Posterior cingulate gyrus (tissue), 11 donors: ENCODE data around the gene GRID1.

Experiments
- DNase-seq, 10 donors: peaks; one replicate each; pipeline versions ENCODE4 v3.0.0 to v3.0.0-alpha.2; 2020 to 2021; ENCODE audit warnings: mixed read lengths in 3 of 10
- intact Hi-C: fragments of 100-400 bp; cut with DNase I; formaldehyde crosslinking; loops from one replicate; pipeline ENCODE4 v1.15.1; 2023

GRID1 gene

DNA sequence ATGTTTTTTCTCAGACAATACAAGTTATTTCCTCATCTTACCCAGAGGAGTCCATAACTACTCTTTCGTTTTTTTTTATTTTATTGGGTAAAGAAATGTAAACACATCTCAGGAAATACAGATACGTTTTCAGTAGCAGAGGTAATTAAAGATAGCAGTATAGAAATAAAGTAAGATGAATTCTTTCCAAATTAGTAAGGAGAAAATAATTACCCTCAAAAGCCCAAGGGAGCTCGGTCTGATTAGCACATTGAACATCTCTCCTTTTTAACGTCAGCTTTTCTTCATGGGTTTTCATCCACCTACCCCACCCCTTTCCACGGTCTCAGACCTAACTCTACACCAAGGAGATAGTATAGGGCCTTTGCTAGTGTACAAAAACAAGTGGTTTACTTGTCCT is 294.2 kb downstream of the GRID1 start:
- intact Hi-C loops, result no loop called here
- DNase-seq, result no peak

DNA sequence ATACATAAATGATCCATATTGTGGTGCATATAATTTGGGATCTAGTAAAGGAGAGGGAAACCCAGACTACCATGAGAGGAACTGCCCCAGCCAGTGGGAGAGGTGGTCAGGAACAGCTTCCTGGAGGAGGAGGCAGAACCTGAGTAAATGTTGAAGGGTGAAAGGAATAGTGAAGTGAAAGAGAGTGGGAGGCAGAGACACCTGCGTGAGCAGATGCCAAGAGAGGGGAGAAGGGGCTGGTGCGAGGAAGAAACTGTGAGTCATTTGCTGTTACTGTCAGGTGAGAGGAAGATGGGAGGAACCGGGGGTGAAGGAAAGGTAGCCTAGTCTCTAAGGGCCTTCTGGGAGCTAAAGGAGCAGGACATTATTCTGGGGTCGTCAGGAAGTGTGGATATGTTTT is 294.8 kb downstream of the GRID1 start:
- DNase-seq, result no peak
- intact Hi-C loops, result no loop called here

DNA sequence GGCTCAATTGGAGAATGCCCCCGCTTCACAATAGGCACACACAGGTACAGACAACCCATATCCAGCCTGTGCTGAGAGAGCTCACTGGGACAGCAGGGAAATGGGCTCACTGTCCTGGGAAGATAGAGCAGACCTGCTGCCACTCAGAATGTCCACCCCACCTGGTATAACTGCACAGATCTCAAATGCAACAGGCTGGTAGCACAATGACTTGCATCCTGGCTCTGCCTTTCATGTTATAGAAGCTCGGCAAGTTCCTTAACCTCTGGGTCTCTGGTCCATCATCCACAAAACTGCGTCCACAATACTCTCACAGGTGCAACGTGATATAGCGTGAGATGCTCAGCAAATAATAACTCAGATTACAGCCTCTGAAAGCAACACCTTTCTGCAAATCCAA is 295.4 kb downstream of the GRID1 start:
- DNase-seq, result no peak
- intact Hi-C loops, result no loop called here

DNA sequence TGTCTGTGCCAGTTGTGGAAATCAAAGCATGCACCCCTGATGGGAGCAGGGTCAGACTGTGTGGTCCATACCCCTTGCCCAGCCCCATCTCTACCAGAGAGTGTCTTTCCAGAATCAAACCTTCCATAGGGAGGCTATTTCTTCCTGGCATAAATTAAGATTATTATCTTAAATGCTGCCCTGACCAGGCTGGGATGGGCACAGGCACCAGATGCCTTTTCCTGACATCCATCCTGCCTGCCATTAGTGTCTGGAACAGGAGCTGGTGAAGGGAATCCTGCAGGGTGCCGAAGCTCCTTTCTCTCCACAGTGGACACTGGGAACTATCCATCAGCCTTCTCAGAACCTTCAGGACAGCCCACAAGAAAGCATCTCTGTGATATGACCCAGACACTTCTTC is 296.3 kb downstream of the GRID1 start:
- intact Hi-C loops, result no loop called here

DNA sequence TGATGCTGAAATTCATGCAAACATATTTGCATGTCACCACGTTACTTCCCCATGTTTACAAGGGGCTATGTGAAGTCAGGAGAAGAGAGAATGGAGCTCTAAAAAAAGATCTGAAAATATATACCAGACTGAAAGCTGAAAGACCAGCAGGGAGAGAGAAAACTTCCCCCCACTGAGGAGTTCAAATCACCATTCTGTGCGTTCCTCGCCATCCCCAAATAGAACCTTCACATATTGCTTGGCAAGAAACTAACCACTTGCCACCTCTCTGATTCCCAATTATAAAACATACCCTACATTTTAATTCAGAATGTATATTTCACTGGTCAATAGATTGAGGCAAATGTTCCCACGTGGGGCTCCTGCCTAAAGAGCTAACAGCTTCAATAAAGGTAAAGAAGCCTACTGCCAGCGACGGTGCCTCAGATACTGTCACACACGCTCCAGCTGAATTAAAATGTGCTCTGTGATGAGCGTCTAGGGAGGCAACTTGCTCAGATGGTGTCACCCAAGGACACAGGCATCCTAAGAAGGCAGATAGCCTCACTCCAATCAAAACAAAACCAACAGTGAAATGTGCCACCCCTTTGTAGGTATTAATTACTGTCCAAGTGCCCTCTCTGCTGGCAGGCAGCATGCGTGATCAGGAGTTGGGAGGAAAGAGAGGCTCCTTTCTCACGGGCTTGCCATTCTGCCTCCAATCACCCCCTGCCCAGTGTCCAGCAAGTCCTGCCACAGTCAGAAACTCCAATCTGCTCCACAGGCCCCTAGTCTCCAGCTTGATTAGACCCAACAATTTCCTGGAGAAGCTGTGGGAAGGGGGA is 298.2 kb downstream of the GRID1 start:
- no peak for DNase-seq
- intact Hi-C loops, result no loop called here

More for the DNA sequence above, 296.3 kb downstream of the GRID1 start:
- DNase-seq, result no peak

DNA sequence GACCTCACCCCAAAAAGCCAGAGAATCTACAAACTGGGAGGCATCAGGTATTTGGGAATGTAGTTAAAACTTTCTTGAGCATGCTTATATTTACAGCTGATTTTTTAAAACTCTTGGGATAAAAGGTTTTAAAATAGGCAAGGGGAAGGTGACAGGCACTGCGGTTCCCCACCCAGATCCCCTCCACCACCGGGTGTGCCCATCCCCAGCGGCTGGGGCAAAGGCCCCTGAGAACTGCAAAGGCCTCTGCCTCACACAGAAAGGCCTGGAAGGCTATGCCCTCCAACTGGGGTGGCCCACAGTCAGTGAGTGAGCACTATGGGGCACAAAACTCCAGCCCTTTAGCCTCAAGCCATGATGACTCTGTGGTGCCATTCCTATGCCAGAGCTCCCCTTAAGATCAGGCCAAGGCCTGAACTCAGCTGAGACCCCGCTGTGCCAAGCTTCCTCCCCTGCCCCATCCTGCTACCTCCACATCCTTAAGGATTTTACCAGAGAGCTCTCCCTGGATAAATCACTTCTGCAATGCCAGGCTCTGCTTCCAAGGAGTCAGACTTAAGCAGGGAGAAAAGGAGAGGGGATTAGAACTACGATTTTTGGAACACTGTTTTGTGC is 299.1 kb downstream of the GRID1 start:
- DNase-seq, result no peak
- intact Hi-C loops, result no loop called here

DNA sequence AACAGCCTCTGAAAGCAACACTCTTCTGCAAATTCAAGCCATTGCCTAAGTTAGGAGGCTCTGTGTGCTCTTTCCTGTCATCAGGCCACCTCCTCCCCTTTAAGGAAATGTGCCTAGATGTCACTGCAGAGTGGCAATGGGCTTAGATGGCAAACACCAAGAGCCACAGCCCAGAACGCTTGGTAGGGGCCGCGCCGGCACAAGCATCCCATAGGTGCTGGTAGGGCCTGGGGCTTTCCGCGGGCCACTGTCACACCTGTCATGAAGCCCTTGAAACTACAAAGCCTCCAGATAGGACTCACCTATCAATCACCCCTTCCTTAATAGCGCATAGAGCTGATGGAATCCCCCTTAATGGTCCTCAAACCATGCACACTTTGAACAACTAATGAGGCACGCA is 299.9 kb downstream of the GRID1 start:
- intact Hi-C loops, result no loop called here
- no peak for DNase-seq

DNA sequence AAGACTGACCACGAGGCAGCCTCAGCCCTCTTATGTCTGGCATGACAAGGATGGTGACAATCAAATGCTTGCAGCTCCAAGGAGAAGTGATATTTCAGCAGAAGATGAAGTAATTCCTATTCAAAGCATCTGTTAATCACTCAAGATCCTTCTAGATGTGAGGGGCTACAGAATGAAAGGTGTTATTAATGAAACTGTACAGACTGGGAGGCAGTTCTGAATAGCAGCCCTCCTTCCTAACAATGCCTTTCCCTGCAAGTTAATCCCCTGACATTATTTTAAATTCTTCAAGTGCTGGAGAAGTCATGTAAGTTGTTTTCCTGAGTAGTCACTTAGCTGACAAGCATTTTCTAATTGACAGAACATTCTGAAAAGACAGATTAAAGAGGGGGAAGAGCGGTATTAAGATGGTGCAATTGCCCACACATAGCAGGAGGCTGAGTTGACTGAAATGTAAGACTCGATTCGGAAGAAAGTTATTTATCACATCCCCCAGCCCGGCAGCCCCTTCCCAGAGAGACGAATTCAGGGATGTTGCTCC is 300.8 kb downstream of the GRID1 start:
- DNase-seq, result no peak

DNA sequence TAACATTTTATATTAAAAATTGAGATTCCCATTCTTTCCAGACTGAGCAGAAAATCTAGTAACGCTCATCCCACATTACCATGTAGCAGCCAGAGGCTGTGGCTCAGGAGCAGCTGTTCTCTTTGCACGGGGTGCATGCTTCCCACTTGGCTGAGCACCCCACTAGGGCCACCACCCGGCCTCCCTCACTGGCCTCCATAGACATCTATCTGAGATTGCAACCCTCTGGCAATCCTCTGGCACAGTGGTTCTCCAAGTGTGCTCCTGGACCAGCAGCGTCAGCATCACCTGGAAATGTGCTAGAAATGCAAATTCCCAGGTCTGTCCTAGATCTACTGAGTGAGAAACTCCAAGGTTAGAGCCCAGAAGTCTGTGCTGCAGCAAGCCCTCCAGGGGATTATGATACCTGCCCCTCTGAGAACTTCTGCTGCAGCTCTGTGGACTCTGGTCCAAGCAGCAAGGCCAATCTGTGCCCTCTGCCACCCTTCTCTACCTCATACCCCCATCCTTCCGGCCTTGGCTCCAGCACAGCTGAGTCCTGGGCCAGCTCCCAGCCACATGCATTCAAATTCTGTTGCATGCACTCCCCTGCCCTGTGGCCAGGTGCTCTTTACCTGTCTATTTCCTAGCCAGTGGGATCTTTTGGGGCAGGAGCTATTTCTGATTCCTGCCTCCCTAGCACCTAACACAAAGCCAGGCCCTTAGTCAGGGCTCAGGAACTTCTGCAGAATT is 301.5 kb downstream of the GRID1 start:
- DNase-seq, result no peak
- intact Hi-C loops, result no loop called here

More for the DNA sequence above, 300.8 kb downstream of the GRID1 start:
- intact Hi-C loops, result no loop called here

DNA sequence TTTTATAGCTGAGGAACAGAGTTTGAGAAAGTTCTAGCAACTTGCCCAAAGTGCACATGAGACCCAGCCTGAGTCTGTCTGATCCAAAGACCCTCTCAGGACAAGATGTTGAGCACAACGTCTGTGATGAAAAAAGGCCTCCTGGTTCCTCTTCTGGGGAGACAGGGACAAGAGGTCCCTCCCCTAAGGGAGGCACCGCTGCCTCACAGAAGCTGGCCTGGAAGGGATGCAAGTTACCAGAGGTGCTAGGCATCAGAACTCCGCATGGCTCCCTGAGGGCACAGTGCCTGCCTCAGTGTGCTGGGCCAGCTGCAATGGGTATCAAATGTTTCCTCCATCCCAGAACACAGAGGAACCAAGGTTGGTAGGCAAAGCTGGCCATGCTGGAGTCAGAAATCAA is 302.4 kb downstream of the GRID1 start:
- intact Hi-C loops, result no loop called here

DNA sequence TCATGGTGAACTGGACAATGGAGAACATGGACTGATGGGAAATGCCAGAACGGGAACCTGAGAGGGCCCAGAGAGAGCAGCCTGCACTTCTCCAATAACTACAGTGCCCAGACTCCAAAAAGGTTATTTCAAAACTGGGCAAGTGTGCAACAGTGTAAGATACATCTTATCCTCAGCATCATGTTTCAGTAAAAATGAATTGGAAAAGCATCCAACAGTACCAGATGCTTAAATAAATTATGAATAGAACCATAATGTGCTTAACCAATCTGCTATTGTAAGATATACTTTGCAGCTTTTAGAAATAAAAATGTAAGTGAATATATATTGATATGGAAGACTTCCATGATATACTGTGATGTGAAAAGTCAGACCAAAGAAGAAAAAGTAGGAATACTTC is 303.3 kb downstream of the GRID1 start:
- DNase-seq, result no peak

More for the DNA sequence above, 302.4 kb downstream of the GRID1 start:
- DNase-seq, result no peak

DNA sequence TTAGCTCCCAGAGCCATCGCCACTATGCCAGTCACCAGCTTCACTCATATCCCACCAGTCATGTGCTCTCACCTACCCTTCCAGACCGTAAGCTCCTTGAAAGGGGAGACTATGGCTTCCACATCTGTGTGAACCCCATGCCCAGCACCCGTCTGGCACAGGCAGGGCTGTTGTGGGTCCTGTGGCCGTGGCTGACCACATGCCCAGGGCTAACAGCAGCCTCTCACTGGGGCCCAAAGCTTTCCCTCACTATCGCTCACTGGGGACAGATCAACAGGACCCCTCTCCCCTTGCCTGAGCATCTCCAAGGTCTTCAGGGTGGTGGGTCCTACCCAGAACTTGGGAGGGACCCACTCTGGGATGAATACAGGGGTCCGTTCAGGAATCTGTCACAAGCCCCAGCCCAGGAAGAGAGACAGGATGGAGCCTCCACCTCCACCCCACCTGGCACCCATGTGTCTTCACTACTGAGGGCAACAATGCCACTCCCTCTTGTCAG is 303.9 kb downstream of the GRID1 start:
- no peak for DNase-seq
- intact Hi-C loops, result no loop called here

More for the DNA sequence above, 303.3 kb downstream of the GRID1 start:
- intact Hi-C loops, result no loop called here

DNA sequence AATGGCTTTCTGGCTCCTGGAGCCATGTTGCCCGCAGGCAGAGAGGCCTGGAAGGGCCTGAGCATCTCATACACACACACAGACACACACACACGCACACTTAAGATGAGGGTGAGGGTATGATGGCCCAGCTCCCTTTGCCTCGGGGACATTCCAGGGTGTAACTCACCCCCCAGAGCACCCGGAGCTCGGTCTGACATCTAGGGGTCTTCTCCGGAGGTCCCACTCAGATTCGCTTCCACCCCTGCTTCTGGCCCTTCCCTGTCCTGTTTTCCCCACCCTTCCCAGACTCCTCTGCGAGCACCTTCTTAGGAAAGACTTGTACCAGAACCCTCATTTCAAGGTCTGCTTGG is 304.4 kb downstream of the GRID1 start:
- DNase-seq, result no peak
- intact Hi-C loops, result no loop called here

DNA sequence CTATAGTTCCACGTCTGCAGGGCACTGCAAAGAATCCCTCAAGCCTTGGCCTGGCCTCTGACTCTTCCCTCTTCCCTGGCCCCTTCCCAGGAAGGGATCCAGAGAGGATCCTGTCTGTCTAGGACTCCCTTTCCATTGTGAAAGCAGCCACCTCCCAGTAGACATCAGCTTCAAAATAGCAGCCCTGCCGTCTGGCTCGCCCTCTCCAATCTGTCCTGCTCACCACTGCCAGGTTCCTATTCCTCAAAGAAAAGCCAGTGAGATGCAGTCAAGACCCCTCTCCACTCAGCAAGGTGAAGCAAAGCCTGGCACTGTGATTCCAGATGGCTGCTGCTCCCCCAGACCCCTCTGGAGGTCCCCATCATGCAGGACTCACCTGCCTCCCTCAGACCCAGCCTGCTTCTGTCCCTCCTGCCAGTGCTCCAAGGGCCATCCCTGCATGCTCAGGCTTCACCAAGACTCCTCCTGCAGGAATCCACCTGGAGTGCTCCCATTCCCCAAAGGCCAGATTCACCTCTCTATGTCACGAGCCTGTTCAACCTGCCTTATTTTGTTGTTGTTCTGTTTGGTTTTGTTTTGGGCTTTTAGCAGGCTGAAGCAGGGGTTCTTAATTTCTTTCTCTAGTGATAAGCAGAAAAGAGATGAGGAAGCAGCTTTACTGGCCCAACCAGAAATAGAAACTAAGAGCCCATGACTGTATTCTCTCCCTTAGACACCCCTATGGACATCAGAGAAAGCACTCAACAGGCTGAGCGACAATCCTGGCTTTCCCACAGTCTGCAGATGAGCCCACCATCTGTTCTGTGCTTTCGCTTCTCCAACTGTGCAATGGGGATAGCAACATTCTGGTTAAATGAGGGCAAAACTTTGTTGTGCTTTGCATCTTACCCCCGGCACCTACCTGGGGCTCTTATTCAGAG is 305.1 kb downstream of the GRID1 start:
- intact Hi-C loops, result no loop called here
- DNase-seq, result no peak

DNA sequence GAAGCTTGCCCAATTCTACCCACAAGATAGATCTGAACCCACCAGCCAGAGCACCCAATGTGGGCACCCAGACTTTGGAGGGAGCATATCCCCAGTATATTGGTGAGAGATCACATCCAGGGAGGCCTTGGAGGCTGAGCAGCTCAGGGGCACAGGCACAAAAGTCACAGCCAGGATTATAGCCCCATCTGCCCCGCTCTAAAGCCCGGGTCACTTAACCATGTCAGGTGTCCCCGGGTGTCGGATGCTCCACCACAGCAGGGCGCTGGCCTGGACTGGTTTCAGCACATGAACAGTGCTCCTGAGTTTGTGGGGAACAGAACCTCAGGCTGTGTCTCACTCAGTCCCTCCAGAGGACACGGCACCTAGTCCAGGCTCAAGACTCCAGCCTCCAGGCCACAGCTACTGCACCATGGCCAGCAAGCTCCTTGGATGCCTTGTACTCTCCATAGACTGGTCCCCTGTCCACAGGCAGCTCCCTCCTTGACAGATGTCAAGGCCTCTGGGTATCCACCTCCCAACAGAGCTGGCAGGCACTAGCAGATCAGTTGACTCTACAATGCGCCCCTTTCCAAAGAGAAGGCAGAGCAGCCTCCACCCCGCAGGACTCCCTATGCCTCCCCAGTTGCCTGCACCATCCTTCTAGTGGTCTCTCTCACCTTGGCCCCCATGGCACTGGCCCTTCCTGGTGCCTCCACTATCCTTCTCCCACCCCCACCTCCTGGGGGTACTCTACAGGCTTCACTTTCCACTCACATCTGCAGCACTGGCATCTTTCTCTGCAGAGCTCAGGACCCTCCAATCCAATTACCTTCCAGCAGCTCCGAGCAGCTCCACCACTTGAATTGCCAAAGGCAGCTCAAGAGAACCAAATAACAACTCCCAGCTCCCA is 306.0 kb downstream of the GRID1 start:
- DNase-seq, result no peak
- intact Hi-C loops, result no loop called here

DNA sequence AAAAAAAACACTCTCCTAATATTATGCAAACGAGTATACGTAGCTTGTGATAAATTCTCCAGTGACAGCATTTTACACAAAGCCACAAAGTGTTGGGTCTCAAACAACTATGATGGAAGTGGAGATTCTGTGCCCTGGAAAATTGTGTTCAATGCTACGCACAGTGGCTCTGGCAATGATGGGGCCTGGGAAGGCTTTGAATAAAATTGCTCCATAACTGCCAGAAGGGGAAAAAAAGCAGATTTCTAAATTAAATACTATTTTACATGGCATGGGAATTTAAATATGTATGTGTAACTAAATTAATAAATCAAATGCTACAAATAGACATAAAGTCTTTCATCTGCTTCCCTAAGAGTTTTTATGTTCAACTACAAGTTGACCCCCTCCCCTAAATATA is 306.7 kb downstream of the GRID1 start:
- intact Hi-C loops, result no loop called here
- DNase-seq, result no peak

DNA sequence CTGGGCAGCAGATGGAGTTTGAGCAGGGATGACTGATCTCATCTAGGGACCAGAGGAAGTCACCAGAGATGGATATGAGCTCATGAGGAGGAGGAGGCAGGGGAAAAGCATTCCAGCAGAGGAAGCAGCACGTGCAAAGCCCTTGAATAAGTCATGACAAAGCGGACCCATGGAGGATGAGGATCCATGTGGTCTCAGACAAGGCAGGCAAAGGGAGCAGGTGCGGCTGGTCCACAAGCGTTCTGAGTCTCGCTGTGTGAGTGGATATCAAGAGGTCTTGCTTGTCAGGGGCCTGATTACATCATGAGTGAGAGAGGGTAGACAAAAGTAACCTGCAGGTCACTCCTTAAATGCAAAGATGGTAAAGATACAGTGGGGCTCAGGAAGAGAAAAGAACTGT is 307.6 kb downstream of the GRID1 start:
- no peak for DNase-seq

DNA sequence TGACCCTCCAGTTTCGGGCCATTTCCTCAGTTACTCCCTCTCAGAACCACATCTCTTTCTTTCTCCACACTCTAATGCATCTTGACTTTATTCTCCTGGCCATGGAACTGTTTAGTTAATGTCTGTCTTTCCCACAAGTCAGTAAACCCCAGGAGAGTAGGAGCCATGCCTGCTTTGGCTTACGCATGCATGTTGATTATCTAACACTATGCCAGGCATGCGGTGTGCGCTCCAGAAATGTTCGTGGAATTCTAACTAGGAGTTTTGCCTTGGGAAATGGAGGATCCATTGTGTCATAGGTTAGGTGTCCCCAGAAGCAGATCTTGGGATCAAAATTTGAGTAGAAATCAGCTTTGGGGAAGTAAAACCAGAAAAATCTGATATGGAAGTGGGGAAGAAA is 308.9 kb downstream of the GRID1 start:
- intact Hi-C loops, result no loop called here
- DNase-seq, result no peak

More for the DNA sequence above, 307.6 kb downstream of the GRID1 start:
- intact Hi-C loops, result no loop called here

DNA sequence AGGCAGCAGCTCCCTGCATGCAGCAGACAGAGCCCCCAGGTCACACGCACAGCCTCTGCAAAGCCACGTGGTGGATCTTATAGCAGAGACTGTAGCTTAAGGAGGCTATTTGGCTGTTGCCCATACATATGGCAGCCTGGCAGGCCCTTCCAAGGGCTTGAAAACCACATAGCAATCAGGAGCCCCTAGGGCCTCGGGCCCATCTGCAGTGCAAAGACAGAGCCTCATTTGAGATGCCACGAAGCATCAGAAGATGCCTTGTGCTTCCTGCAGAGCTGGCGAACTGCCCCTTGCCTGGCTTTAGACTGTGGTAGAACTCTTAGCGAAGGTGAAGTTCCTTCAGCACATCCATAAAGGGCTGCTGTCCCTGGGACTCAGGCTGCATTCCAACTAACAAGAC is 309.9 kb downstream of the GRID1 start:
- intact Hi-C loops, result no loop called here
- peak in 1 of 10 donors; percentile 83 for DNase-seq
